Mesenchymal stem cell (in vitro differentiated cells and primary cell): Measurements from ENCODE around the gene UBTD2. TPM values are rescaled to one million over a fixed set of nuclear protein-coding genes. Genes with fewer than 3 reads are reported as not detected.
"Not testable (repeated sequence)": the region's sequence is repeated elsewhere in the genome, so short reads cannot be mapped to it uniquely, and the experiment has no call there.

Source experiments
- DNase-seq: peaks from one replicate; pipeline ENCODE4 v3.0.0-alpha.2; 2013
- H2AFZ ChIP-seq: one replicate; pipeline ENCODE4 v1.6.1; 2013; ENCODE audit warnings: low read depth, mild to moderate bottlenecking, control low read depth, inconsistent platforms, low read length, moderate library complexity
- H2AK5ac ChIP-seq: 2 replicates; pipeline ENCODE4 v1.6.1; 2013; ENCODE audit warnings: low read length, moderate library complexity, mild to moderate bottlenecking, inconsistent platforms; ENCODE audit not compliant: severe bottlenecking
- H2BK120ac ChIP-seq: one replicate; pipeline ENCODE4 v1.6.1; 2013; ENCODE audit warnings: low read depth, mild to moderate bottlenecking, inconsistent platforms, low read length, moderate library complexity
- H2BK12ac ChIP-seq, 2 experiments: one replicate each; pipeline ENCODE4 v1.6.1; 2013; ENCODE audit warnings: inconsistent platforms in 2 of 2, low read length in 2 of 2, mild to moderate bottlenecking in 2 of 2, moderate library complexity in 2 of 2, control low read depth in 1 of 2
- H2BK15ac ChIP-seq: one replicate; pipeline ENCODE4 v1.6.1; 2013; ENCODE audit warnings: mild to moderate bottlenecking, low read depth, inconsistent platforms; ENCODE audit not compliant: poor library complexity, severe bottlenecking
- H2BK5ac ChIP-seq: 2 replicates; pipeline ENCODE4 v1.6.1; 2013; ENCODE audit warnings: low read depth, mild to moderate bottlenecking, low read length, control low read depth, inconsistent platforms; ENCODE audit not compliant: poor library complexity, severe bottlenecking
- H3K14ac ChIP-seq, 2 experiments: one replicate each; pipeline ENCODE4 v1.6.1; 2013; ENCODE audit warnings: inconsistent platforms in 2 of 2, low read length in 2 of 2, control low read depth in 1 of 2, mild to moderate bottlenecking in 1 of 2, moderate library complexity in 1 of 2
- H3K18ac ChIP-seq, 2 experiments: one replicate each; pipeline ENCODE4 v1.6.1; 2013; ENCODE audit warnings: inconsistent platforms in 2 of 2, low read length in 2 of 2, control low read depth in 1 of 2, low read depth in 1 of 2, mild to moderate bottlenecking in 1 of 2
- H3K23ac ChIP-seq, 2 experiments: one replicate each; pipeline ENCODE4 v1.6.1; 2013; ENCODE audit warnings: inconsistent platforms in 2 of 2, low read length in 2 of 2, mild to moderate bottlenecking in 2 of 2, moderate library complexity in 2 of 2, control low read depth in 1 of 2
- H3K27ac ChIP-seq: 2 replicates; pipeline ENCODE4 v1.5.1; 2013; ENCODE audit warnings: mild to moderate bottlenecking, moderate library complexity, low read length, control low read depth, inconsistent platforms; ENCODE audit not compliant: poor library complexity, severe bottlenecking
- H3K27me3 ChIP-seq, 2 experiments: 2 replicates each; pipeline versions ENCODE4 v1.6.1 to v1.7.0; 2013; ENCODE audit warnings: low read length in 2 of 2, mild to moderate bottlenecking in 2 of 2, moderate library complexity in 2 of 2, control low read depth in 1 of 2, inconsistent platforms in 1 of 2; ENCODE audit not compliant: control insufficient read depth in 1 of 2, insufficient read depth in 1 of 2
- H3K36me3 ChIP-seq, 2 experiments: 2 replicates each; pipeline versions ENCODE4 v1.6.1 to v1.7.0; 2013; ENCODE audit warnings: low read length in 2 of 2, control low read depth in 1 of 2, inconsistent platforms in 1 of 2, low read depth in 1 of 2, mild to moderate bottlenecking in 1 of 2; ENCODE audit not compliant: insufficient read depth in 2 of 2, control insufficient read depth in 1 of 2
- H3K4ac ChIP-seq, 2 experiments: one replicate each; pipeline ENCODE4 v1.6.1; 2013; ENCODE audit warnings: inconsistent platforms in 2 of 2, low read length in 2 of 2, mild to moderate bottlenecking in 2 of 2, moderate library complexity in 2 of 2, control low read depth in 1 of 2, low read depth in 1 of 2
- H3K4me1 ChIP-seq: 2 replicates; pipeline ENCODE4 v1.6.1; 2013; ENCODE audit warnings: low read depth, low read length, control low read depth; ENCODE audit not compliant: control insufficient read depth, insufficient read depth
- H3K4me2 ChIP-seq: 2 replicates; pipeline ENCODE4 v1.6.1; 2013; ENCODE audit warnings: low read length, mild to moderate bottlenecking, inconsistent platforms; ENCODE audit not compliant: poor library complexity, severe bottlenecking
- H3K4me3 ChIP-seq, 2 experiments: 2 replicates each; pipeline versions ENCODE4 v1.5.1 to v1.7.0; 2013; ENCODE audit warnings: low read length in 2 of 2, mild to moderate bottlenecking in 2 of 2, control low read depth in 1 of 2, low read depth in 1 of 2; ENCODE audit not compliant: insufficient read depth in 1 of 2
- H3K79me1 ChIP-seq: replicated peaks from 2 replicates; pipeline ENCODE4 v1.6.1; 2013; ENCODE audit warnings: mild to moderate bottlenecking, control low read depth, low read length, inconsistent platforms; ENCODE audit not compliant: poor library complexity, severe bottlenecking
- H3K9ac ChIP-seq: 2 replicates; pipeline ENCODE4 v1.7.0; 2013; ENCODE audit warnings: mild to moderate bottlenecking, low read length, moderate library complexity
- H3K9me3 ChIP-seq: 2 replicates; pipeline ENCODE4 v1.7.0; 2013; ENCODE audit warnings: mild to moderate bottlenecking, low read length; ENCODE audit not compliant: control insufficient read depth
- H4K8ac ChIP-seq: one replicate; pipeline ENCODE4 v1.6.1; 2013; ENCODE audit warnings: inconsistent platforms, mild to moderate bottlenecking, low read length, moderate library complexity
- H4K91ac ChIP-seq: one replicate; pipeline ENCODE4 v1.6.1; 2013; ENCODE audit warnings: mild to moderate bottlenecking, low read length, inconsistent platforms
- WGBS: methylation state at CpG from one replicate; pipeline ENCODE4 v1.1.7; 2013; ENCODE audit warnings: mixed read lengths; 5-methylcytosine and 5-hydroxymethylcytosine counted together
- polyA plus RNA-seq, 2 experiments: library from polyadenylated mRNA; stranded (reverse); fragments of 200-250 nt; gene quantifications; one replicate each; pipeline ENCODE4 v1.2.3, GENCODE V29; 2013

Gene UBTD2
- 18.3 TPM for polyA plus RNA-seq (2013, experiment 1 of 2)
- 19.3 TPM for polyA plus RNA-seq (2013, experiment 2 of 2)

- H3K27ac ChIP-seq, result peak within 1 kb of the TSS; percentile 84
- WGBS, result under 1% methylated on average over 50 of the region's 87 CpGs
- no peaks in the 10 kb centered on the region for H3K27me3 ChIP-seq
- H2BK12ac ChIP-seq, result peak within 1 kb of the TSS in 1 of 2 experiments; percentile 54
- peak within 1 kb of the TSS; percentile 95 for H3K9ac ChIP-seq
- H2BK15ac ChIP-seq, result peak within 1 kb of the TSS; percentile 93
- H2BK120ac ChIP-seq, result peak within 1 kb of the TSS; percentile 89
- peaks cover 2% of the 10 kb centered on the region for H3K4me1 ChIP-seq
- H4K91ac ChIP-seq, result peak within 1 kb of the TSS; percentile 93
- peak within 1 kb of the TSS; percentile 86 for H2AFZ ChIP-seq
- peak; percentile 86 for DNase-seq
- H3K18ac ChIP-seq, result peak within 1 kb of the TSS; percentile 94 to 98
- no peaks in the 10 kb centered on the region for H3K9me3 ChIP-seq
- no peaks in the 10 kb centered on the region for H3K36me3 ChIP-seq
- peak within 1 kb of the TSS; percentile 36 to 93 for H3K14ac ChIP-seq
- H3K4me2 ChIP-seq, result peak within 1 kb of the TSS; percentile 94
- H4K8ac ChIP-seq, result peak within 1 kb of the TSS; percentile 89
- H3K4ac ChIP-seq, result peak within 1 kb of the TSS; percentile 88 to 95
- peak within 1 kb of the TSS; percentile 60 to 72 for H3K23ac ChIP-seq
- peak within 1 kb of the TSS; percentile 90 to 96 for H3K4me3 ChIP-seq
- no peak within 1 kb of the TSS for H2AK5ac ChIP-seq
- peaks cover 2% of the 10 kb centered on the region for H3K79me1 ChIP-seq
- peak within 1 kb of the TSS; percentile 86 for H2BK5ac ChIP-seq
Measured at GRCh38 chr5:172283020-172283861, at the start of gene UBTD2. Gene UBTD2, minus strand, starts transcription at chr5:172283764. Its CDS starts 99 bp downstream, at chr5:172283665.

GRCh38 chr5:172326901-172327300, 43.3 kb upstream of the UBTD2 start:
- H3K23ac ChIP-seq, H2BK120ac ChIP-seq, H3K9me3 ChIP-seq, H3K14ac ChIP-seq, H3K4me3 ChIP-seq, H2BK12ac ChIP-seq, H3K4me1 ChIP-seq, H2AFZ ChIP-seq, H3K27ac ChIP-seq, H2AK5ac ChIP-seq, H3K36me3 ChIP-seq, H4K8ac ChIP-seq, H3K4ac ChIP-seq, H2BK5ac ChIP-seq, H3K18ac ChIP-seq, H3K27me3 ChIP-seq, H3K79me1 ChIP-seq, DNase-seq, H3K9ac ChIP-seq, H3K4me2 ChIP-seq, H4K91ac ChIP-seq, H2BK15ac ChIP-seq: not testable (repeated sequence)
- WGBS, result 85% methylated on average over 7 of the region's 13 CpGs

- no peak overlapping the region for H2BK120ac ChIP-seq
- H4K8ac ChIP-seq, result no peak overlapping the region
- DNase-seq, result no peak
- H3K27ac ChIP-seq, result no peak overlapping the region
- peaks cover 2% of the 10 kb centered on the region for H3K4me1 ChIP-seq
- H2BK12ac ChIP-seq, result no peak overlapping the region
- 90% methylated on average over 8 of the region's 9 CpGs for WGBS
- no peak overlapping the region for H2AFZ ChIP-seq
- H3K36me3 ChIP-seq, result no peaks in the 10 kb centered on the region
- H3K4ac ChIP-seq, result no peak overlapping the region
- H2BK15ac ChIP-seq, result no peak overlapping the region
- no peak overlapping the region for H4K91ac ChIP-seq
- no peaks in the 10 kb centered on the region for H3K79me1 ChIP-seq
- H3K4me3 ChIP-seq, result no peak overlapping the region
- no peaks in the 10 kb centered on the region for H3K27me3 ChIP-seq
- no peak overlapping the region for H2BK5ac ChIP-seq
- no peak overlapping the region for H3K9ac ChIP-seq
- no peak overlapping the region for H3K18ac ChIP-seq
- no peak overlapping the region for H3K4me2 ChIP-seq
- no peaks in the 10 kb centered on the region for H3K9me3 ChIP-seq
- H3K23ac ChIP-seq, result no peak overlapping the region
- no peak overlapping the region for H2AK5ac ChIP-seq
- H3K14ac ChIP-seq, result no peak overlapping the region
Measured at GRCh38 chr5:172325452-172325851, 41.9 kb upstream of the UBTD2 start.

- no peak overlapping the region for H3K18ac ChIP-seq
- H3K79me1 ChIP-seq, result no peaks in the 10 kb centered on the region
- WGBS, result 78% methylated on average over 5 of the region's 9 CpGs
Measured at GRCh38 chr5:172322028-172322965, 38.7 kb upstream of the UBTD2 start.

More at GRCh38 chr5:172322028-172322965, 38.7 kb upstream of the UBTD2 start:
- Histone ChIP-seq H3K27me3 (no peaks in the 10 kb centered on the region), H4K91ac (no peak overlapping the region), H2BK120ac (no peak overlapping the region), H3K4me2 (no peak overlapping the region), H4K8ac (no peak overlapping the region), H2BK5ac (no peak overlapping the region), H3K4me1 (peaks cover 2% of the 10 kb centered on the region), H2BK12ac (no peak overlapping the region), H2BK15ac (no peak overlapping the region), H3K9ac (no peak overlapping the region), H3K27ac (no peak overlapping the region), H3K36me3 (no peaks in the 10 kb centered on the region), H3K14ac (no peak overlapping the region), H3K4me3 (no peak overlapping the region), H2AFZ (no peak overlapping the region), H3K9me3 (no peaks in the 10 kb centered on the region), H2AK5ac (no peak overlapping the region), H3K23ac (no peak overlapping the region), H3K4ac (no peak overlapping the region)
- DNase-seq, result no peak
